ENCODE measurements around the gene HSH2D. TPM values are rescaled to one million over a fixed set of nuclear protein-coding genes. Genes with fewer than 3 reads are reported as not detected.

Gene HSH2D
- total RNA-seq, 6 donors from 2014 or later: 5.9 to 12.6 (median 8.2) TPM

- no peaks in the 10 kb centered on the region for H3K4me1 ChIP-seq
- ATAC-seq (ENCODE audit: low FRiP score in 2 of 2) (peak in 1 of 2 donors; percentile 18), DNase-seq (no peak)
- H3K4me3 ChIP-seq: no peak overlapping the region
- no peaks in the 10 kb centered on the region for H3K9me3 ChIP-seq
- TF ChIP-seq POLR2AphosphoS5 (IDR thresholded peaks at IDR 0.05) (no peak), EP300 (IDR thresholded peaks at IDR 0.05) (no peak), POLR2A (IDR thresholded peaks at IDR 0.05) (no peak), CTCF (IDR thresholded peaks at IDR 0.05) (no peak)
- H3K36me3 ChIP-seq: peaks cover 31 to 58% (median 49%) of the 10 kb centered on the region in 4 donors
- 96 to 98% methylated on average over 4 of the region's 4 CpGs for WGBS, 2 donors
- no peaks in the 10 kb centered on the region for H3K27me3 ChIP-seq
- H3K27ac ChIP-seq: no peak overlapping the region
Measured at GRCh38 chr19:16133818-16134217, 9.7 kb upstream of the HSH2D start.

GRCh38 chr19:16134510-16134909 is 9.0 kb upstream of the HSH2D start:
- 68 to 92% methylated on average over 7 of the region's 7 CpGs for WGBS, 2 donors
- no peaks in the 10 kb centered on the region for H3K9me3 ChIP-seq
- ATAC-seq (ENCODE audit: low FRiP score in 2 of 2) (no peak), DNase-seq (no peak)
- H3K36me3 ChIP-seq: peaks cover 26 to 51% (median 42%) of the 10 kb centered on the region in 4 donors
- no peak overlapping the region for H3K27ac ChIP-seq
- H3K27me3 ChIP-seq: no peaks in the 10 kb centered on the region
- H3K4me3 ChIP-seq: no peak overlapping the region
- peaks cover 0 to 2% (median 0%) of the 10 kb centered on the region in 4 donors for H3K4me1 ChIP-seq
- TF ChIP-seq CTCF (IDR thresholded peaks at IDR 0.05): no peak
- TF ChIP-seq POLR2AphosphoS5 (IDR thresholded peaks at IDR 0.05): no peak
- no peak for TF ChIP-seq EP300 (IDR thresholded peaks at IDR 0.05)
- no peak for TF ChIP-seq POLR2A (IDR thresholded peaks at IDR 0.05)

GRCh38 chr19:16135430-16136127 is 7.9 kb upstream of the HSH2D start:
- Histone ChIP-seq H3K36me3 (peaks cover 17 to 41% (median 31%) of the 10 kb centered on the region in 4 donors), H3K9me3 (no peaks in the 10 kb centered on the region), H3K4me1 (peaks cover 0 to 8% (median 0%) of the 10 kb centered on the region in 4 donors), H3K27ac (no peak overlapping the region), H3K4me3 (no peak overlapping the region), H3K27me3 (no peaks in the 10 kb centered on the region)
- no peak for TF ChIP-seq POLR2A (IDR thresholded peaks at IDR 0.05)
- no peak for TF ChIP-seq EP300 (IDR thresholded peaks at IDR 0.05)
- TF ChIP-seq POLR2AphosphoS5 (IDR thresholded peaks at IDR 0.05): no peak
- TF ChIP-seq CTCF (IDR thresholded peaks at IDR 0.05): no peak
- DNase-seq (no peak), ATAC-seq (ENCODE audit: low FRiP score in 2 of 2) (no peak)
- WGBS, 2 donors: 75 to 87% methylated on average over 4 of the region's 4 CpGs

GRCh38 chr19:16136185-16136999 is 7.1 kb upstream of the HSH2D start:
- ATAC-seq (ENCODE audit: low FRiP score in 2 of 2): no peak
- WGBS, 2 donors: 60 to 65% methylated on average over 16 of the region's 16 CpGs

GRCh38 chr19:16139752-16140151 is 3.7 kb upstream of the HSH2D start:
- H3K4me3 ChIP-seq: no peak overlapping the region
- ATAC-seq (ENCODE audit: low FRiP score in 2 of 2) (no peak), DNase-seq (no peak)
- H3K27ac ChIP-seq: no peak overlapping the region
- peaks cover 3 to 20% (median 9%) of the 10 kb centered on the region in 4 donors for H3K4me1 ChIP-seq
- H3K27me3 ChIP-seq: no peaks in the 10 kb centered on the region
- TF ChIP-seq CTCF (IDR thresholded peaks at IDR 0.05) (no peak), POLR2A (IDR thresholded peaks at IDR 0.05) (no peak), POLR2AphosphoS5 (IDR thresholded peaks at IDR 0.05) (no peak), EP300 (IDR thresholded peaks at IDR 0.05) (no peak)
- no peaks in the 10 kb centered on the region for H3K36me3 ChIP-seq
- WGBS, 2 donors: 48 to 63% methylated on average over 9 to 13 of the region's 13 CpGs
- H3K9me3 ChIP-seq: no peaks in the 10 kb centered on the region

More at GRCh38 chr19:16136185-16136999, 7.1 kb upstream of the HSH2D start:
- no peak for TF ChIP-seq EP300 (IDR thresholded peaks at IDR 0.05)
- no peak for TF ChIP-seq POLR2AphosphoS5 (IDR thresholded peaks at IDR 0.05)
- no peak overlapping the region for H3K27ac ChIP-seq
- H3K4me3 ChIP-seq: no peak overlapping the region
- no peaks in the 10 kb centered on the region for H3K27me3 ChIP-seq
- H3K36me3 ChIP-seq: peaks cover 12 to 33% (median 26%) of the 10 kb centered on the region in 4 donors
- H3K4me1 ChIP-seq: peaks cover 0 to 8% (median 0%) of the 10 kb centered on the region in 4 donors
- no peaks in the 10 kb centered on the region for H3K9me3 ChIP-seq
- no peak for DNase-seq
